GM06990 (cell line): ENCODE measurements around the gene SYT8.

Source experiments
- DNase-seq: peaks from one replicate; pipeline ENCODE4 v3.0.0-alpha.2; 2011; ENCODE audit not compliant: insufficient read length; ENCODE audit errors: extremely low read depth
- H3K27me3 ChIP-seq: replicated peaks from 2 replicates; pipeline ENCODE4 v1.6.0; 2011; ENCODE audit warnings: low read length; ENCODE audit not compliant: control insufficient read depth, insufficient read depth
- H3K36me3 ChIP-seq: 2 replicates; pipeline ENCODE4 v1.5.1; 2011; ENCODE audit warnings: low read length; ENCODE audit not compliant: control insufficient read depth, insufficient read depth
- H3K4me3 ChIP-seq: replicated peaks from 2 replicates; pipeline ENCODE4 v1.5.1; 2011; ENCODE audit warnings: low read depth, mild to moderate bottlenecking, control low read depth, low read length
- TF ChIP-seq, protein P1 (sequence below): IDR thresholded peaks from 2 replicates; pipeline ENCODE4 v1.5.1; 2011; ENCODE audit warnings: low read length, control low read depth, mild to moderate bottlenecking, inconsistent platforms; ENCODE audit not compliant: insufficient read depth, poor library complexity, severe bottlenecking

SYT8 gene

DNA sequence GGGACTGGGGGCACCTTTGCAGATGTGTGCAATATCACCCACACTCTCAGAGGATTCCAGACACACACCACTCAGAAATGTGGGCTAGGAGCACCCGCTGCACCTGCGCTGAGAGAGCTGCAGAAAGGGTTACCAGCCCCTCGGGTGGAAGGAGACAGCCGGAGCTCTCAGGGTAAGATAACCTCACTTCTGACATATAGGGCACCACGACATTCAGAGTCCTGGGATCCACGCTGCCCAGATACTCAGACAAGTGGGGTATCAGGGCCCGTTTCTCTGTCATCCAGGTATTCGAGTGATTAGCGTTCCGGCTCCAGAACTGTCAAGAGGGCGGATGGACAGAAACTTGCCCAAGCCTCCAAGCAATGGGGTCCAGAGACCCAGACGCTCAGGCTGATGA, 6.2 kb upstream of the SYT8 start:
- TF ChIP-seq, protein P1, sequence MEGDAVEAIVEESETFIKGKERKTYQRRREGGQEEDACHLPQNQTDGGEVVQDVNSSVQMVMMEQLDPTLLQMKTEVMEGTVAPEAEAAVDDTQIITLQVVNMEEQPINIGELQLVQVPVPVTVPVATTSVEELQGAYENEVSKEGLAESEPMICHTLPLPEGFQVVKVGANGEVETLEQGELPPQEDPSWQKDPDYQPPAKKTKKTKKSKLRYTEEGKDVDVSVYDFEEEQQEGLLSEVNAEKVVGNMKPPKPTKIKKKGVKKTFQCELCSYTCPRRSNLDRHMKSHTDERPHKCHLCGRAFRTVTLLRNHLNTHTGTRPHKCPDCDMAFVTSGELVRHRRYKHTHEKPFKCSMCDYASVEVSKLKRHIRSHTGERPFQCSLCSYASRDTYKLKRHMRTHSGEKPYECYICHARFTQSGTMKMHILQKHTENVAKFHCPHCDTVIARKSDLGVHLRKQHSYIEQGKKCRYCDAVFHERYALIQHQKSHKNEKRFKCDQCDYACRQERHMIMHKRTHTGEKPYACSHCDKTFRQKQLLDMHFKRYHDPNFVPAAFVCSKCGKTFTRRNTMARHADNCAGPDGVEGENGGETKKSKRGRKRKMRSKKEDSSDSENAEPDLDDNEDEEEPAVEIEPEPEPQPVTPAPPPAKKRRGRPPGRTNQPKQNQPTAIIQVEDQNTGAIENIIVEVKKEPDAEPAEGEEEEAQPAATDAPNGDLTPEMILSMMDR: no peak
- H3K27me3 ChIP-seq: no peaks in the 10 kb centered on the region; the same call in 1 of the 2 replicates
- H3K36me3 ChIP-seq: no peaks in the 10 kb centered on the region
- DNase-seq: no peak
- H3K4me3 ChIP-seq: no peak overlapping the region

DNA sequence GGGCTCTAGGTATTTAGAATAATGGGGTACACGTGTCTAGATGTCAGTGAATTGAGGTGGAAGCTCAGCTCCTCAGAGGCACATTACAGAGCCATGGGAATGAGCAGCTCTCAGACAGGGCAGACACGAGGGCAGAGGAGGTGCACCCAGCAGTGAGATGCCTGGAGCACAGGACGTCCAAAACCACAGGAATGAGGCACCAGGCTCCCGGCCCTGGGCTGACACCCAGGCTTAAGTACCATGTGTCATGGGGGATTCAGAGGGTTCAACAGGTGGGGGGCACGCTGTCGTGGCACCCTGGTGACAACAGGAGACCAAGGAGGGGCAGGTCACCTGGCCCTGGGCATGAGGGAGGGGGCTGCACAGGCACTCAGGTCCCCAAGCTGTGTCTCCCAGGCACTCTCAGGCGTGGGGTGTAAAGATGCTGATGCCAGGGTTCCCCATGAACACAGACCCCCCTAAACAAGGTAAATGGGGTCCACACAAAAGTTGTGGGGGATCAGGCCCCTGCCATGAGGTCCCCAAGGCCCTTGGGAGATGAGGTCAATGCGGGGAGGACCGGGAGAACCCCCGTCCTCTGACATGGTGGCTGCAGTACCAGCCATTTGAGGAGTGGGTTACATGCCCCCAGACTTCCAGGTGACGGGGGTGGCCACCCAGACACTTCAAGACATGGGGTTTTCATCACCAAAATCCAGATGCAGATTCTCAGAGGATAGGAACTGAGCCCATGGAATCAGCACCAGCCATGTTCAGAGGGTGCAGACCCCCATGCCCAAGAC, 5.6 kb upstream of the SYT8 start:
- TF ChIP-seq, protein P1: no peak
- DNase-seq: no peak
- Histone ChIP-seq H3K36me3 (no peaks in the 10 kb centered on the region), H3K27me3 (no peaks in the 10 kb centered on the region; the same call in 1 of the 2 replicates), H3K4me3 (no peak overlapping the region)

DNA sequence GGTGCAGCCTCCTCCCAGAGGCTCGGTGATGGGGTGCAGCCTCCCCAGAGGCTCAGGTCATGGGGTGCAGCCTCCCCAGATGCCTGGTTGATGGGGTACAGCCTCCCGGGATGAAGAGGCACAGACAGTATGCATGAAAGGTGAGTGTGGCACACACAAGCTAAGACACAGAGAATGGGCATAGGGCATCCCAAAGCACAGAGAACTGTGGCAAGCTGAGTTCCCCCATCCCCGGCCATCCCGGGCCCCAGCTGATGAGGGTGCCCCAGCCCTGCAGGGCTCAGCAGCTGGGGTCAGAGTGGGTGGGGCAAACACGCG, 4.8 kb upstream of the SYT8 start:
- H3K36me3 ChIP-seq: no peaks in the 10 kb centered on the region
- no peaks in the 10 kb centered on the region; the same call in 1 of the 2 replicates for H3K27me3 ChIP-seq
- TF ChIP-seq, protein P1: no peak
- H3K4me3 ChIP-seq: no peak overlapping the region
- DNase-seq: no peak

DNA sequence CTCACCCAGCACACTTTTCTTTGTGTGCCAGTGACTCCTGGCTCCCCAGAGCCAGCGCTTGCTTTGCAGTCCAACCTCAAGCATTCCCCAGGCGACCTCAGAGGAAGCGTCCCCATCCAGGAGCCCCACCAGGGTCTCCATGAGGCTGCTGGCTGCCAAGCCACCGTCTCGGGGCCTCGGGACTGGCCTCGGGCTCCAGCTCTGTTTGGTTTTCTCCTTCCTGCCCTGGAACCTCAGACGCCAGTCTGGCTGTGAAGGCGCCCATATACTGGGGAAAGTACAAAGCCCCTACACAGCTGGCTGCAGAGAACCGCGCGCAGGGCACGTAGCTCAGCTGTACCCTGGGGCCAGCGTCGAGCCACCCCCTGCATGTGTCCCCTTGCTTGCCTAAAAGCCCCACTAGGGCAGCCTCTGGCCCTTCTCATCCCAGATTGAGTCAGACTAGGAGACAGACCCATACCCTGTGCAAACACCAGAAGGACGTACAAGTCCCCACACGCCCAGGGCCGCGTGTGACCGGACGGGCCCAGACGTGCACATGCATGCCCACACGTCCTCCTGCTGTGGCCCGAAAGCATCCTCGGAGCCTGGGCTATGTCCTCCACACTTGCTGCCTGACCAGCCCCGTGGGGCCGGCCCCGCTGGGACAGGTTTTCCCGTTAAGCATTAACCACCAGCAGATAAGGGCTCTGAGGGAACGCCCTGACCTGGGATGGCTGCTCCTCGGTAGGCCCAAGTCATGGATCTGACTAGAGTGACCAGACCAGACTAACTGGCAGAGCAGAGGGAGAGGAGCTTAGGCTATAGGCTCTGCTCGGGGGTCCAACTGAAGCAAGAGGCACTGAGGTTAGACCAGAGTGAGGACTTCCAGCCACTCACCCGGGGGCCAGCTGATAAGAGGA, 4.2 kb upstream of the SYT8 start:
- Histone ChIP-seq H3K36me3 (no peaks in the 10 kb centered on the region), H3K27me3 (no peaks in the 10 kb centered on the region; the same call in 1 of the 2 replicates), H3K4me3 (no peak overlapping the region)
- no peak for DNase-seq
- TF ChIP-seq, protein P1: no peak

DNA sequence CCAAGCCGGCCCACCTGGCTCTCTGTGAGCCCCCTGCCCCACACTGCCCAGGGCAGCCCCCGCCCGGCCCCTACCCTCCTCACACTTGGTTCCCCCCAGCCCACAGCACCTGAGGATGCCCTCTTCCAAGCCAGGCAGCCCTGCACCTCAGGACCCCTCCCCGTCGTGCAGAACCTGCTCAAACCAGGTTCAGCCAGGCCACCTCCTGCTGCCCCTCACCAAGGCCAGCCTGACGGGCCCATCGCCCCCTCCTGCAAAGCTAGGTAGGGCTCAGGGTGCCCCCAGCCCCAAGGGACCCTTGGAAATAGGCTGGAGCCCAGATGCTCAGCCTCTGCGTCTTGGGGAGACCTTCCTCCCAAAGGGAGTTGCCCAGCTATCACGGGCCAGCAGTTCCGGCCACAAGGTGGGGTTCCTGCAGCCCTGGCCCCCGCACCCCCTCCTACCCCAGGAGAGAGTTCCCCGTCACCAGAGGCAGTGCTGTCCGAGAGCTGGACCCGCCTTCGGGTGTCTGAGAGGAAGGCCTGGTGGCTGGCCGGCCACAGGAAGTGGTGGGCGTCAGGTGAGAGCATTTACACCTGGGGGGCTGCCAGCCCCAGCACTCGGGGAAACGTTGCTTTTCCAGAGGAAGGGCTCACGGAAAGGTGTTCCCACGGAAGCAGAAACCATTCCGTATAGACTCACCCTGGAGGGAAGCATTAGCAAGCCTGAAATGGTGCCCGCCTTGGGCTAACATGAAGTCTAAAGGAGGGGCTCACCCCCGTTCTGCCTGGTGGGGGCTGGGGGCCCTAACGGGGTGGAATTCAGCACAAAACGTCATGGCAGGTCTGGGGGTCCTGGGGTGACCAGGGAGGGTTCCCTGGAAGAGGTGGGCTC, 3.2 kb upstream of the SYT8 start:
- TF ChIP-seq, protein P1: no peak
- H3K4me3 ChIP-seq: no peak overlapping the region

More for the DNA sequence above, 3.2 kb upstream of the SYT8 start:
- H3K36me3 ChIP-seq: no peaks in the 10 kb centered on the region
- no peaks in the 10 kb centered on the region; the same call in 1 of the 2 replicates for H3K27me3 ChIP-seq
- no peak for DNase-seq
